ENCODE results near the gene PICK1. TPM values are rescaled to one million over a fixed set of nuclear protein-coding genes. Genes with fewer than 3 reads are reported as not detected.

PICK1 gene
- total RNA-seq, 1 experiment from 2014 or later: 35.7 TPM

DNA sequence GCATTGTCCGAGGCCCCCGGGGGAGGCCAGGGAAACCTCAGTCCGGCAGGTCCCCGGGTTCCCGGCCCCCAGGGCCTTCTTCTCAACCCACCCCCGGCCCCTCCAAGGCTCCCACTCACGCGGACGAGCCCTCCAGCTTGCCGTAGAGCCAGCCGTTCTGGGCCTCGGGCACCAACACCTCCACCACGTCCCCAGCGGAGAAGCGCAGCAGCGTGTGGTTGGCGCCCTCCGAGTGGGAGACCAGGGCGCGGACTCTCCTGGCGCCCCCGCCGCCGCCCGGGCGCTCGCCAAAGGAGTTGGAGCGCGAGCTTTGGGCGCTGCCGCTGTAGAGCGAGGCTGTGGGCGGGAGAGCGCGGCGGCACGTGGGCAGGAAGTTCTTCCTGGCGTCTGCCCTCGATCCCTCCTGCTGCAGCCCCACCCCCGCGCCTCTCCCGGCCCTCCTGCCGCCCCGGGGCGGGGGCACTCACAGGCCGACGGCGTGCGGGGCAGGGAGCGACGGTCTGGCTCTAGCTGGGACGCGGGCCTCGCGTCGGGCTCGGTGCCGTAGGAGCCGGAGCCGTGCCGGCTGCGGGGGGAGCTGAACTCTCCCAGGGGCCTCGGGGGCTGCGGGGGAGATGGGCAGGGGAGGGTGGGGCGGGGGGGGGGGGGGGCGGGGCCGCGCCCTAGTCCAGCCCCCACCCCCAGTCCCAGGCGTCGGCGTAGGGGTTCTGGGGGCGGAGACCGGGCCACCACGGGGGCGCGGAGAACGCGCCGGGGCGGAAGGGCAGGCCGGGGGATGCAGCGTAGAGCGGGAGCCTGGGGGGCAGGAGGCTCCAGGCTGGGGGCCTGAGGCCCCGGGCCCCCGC is 31.6 kb downstream of the PICK1 start:
- Histone ChIP-seq H2BK5ac (ENCODE audit: insufficient read length, low read length) (no peak overlapping the region), H3K4ac (ENCODE audit: low read depth, low read length) (no peak overlapping the region), H3K9ac (ENCODE audit: extremely low read depth, insufficient read length, low read length) (no peak overlapping the region), H2BK12ac (ENCODE audit: insufficient read length, low read depth, low read length) (no peak overlapping the region), H3K4me2 (ENCODE audit: insufficient read depth, insufficient read length, low read length) (no peak overlapping the region), H4K8ac (replicated peaks; ENCODE audit: insufficient read length, low read depth, low read length) (no peak overlapping the region), H3T11ph (ENCODE audit: low read length) (no peak overlapping the region), H3K9me3 (ENCODE audit: control insufficient read depth, low read depth, low read length) (no peaks in the 10 kb centered on the region), H2BK15ac (ENCODE audit: low read depth, low read length) (no peak overlapping the region), H3K79me2 (ENCODE audit: insufficient read depth, low read length) (no peaks in the 10 kb centered on the region), H3K14ac (ENCODE audit: insufficient read depth, low read length) (no peak overlapping the region; the same call in 1 of the 2 replicates), H3K23me2 (ENCODE audit: insufficient read length, low read depth, low read length, poor library complexity, severe bottlenecking) (no peaks in the 10 kb centered on the region), H3K79me1 (ENCODE audit: insufficient read depth, low read depth, low read length, poor library complexity, severe bottlenecking) (no peaks in the 10 kb centered on the region), H2BK20ac (ENCODE audit: low read depth, low read length, poor library complexity, severe bottlenecking) (no peak overlapping the region), H2AK5ac (ENCODE audit: insufficient read length, low read length) (no peak overlapping the region), H2AFZ (ENCODE audit: low read length) (no peak overlapping the region), H2BK120ac (ENCODE audit: low read depth, low read length, poor library complexity, severe bottlenecking) (no peak overlapping the region), H3K27me3 (ENCODE audit: insufficient read depth, low read length) (no peaks in the 10 kb centered on the region), H3K56ac (ENCODE audit: insufficient read length, low read depth, low read length) (no peak overlapping the region), H3K23ac (ENCODE audit: insufficient read length, low read depth, low read length) (no peak overlapping the region), H4K20me1 (ENCODE audit: control insufficient read depth, insufficient read depth, insufficient read length) (no peaks in the 10 kb centered on the region), H3K27ac (ENCODE audit: insufficient read length, low read depth, low read length) (no peak overlapping the region), H3K18ac (ENCODE audit: insufficient read length, low read depth, low read length) (no peak overlapping the region), H4K5ac (ENCODE audit: insufficient read length, low read depth, low read length) (no peak overlapping the region), H3K4me1 (ENCODE audit: insufficient read depth, low read length) (no peaks in the 10 kb centered on the region), H4K91ac (ENCODE audit: insufficient read length, low read depth, low read length) (no peak overlapping the region)
- no peak for DNase-seq
- WGBS (ENCODE audit: extremely low coverage, insufficient read length, low lambda C conversion rate): no CpG with 5 or more reads among the region's 85 CpGs
- Mint-ChIP-seq H3K36me3 (ENCODE audit: insufficient read depth in 1 of 3, low read depth in 3 of 3) (peaks cover 1 to 12% (median 9%) of the 10 kb centered on the region in 3 experiments; a peak in 4 of 7 replicates), H3K4me3 (no peak overlapping the region), H3K9me3 (no peaks in the 10 kb centered on the region), H3K27me3 (ENCODE audit: low read depth) (peaks cover 2% of the 10 kb centered on the region), H3K4me1 (peaks cover 9 to 26% of the 10 kb centered on the region in 2 experiments), H3K27ac (no peak overlapping the region; a peak in 1 of 7 replicates)
- TF ChIP-seq CTCF (conservative IDR thresholded peaks at IDR 0.05): no peak
